BLaER1 (cell line): ENCODE results near the gene LRRC26.
"Not testable (repeated sequence)": the region's sequence is repeated elsewhere in the genome, so short reads cannot be mapped to it uniquely, and the experiment has no call there.

Source experiments
- H3K27ac ChIP-seq: shearing (Covaris generic); formaldehyde crosslinking; 2 replicates; pipeline ENCODE4 v1.8.1; 2022
- H3K27me3 ChIP-seq: shearing (Covaris generic); formaldehyde crosslinking; 2 replicates; pipeline ENCODE4 v1.8.1; 2022
- H3K36me3 ChIP-seq: shearing (Covaris generic); formaldehyde crosslinking; 2 replicates; pipeline ENCODE4 v1.8.1; 2022
- H3K4me1 ChIP-seq: shearing (Covaris generic); formaldehyde crosslinking; 2 replicates; pipeline ENCODE4 v1.8.1; 2022
- H3K4me2 ChIP-seq: shearing (Covaris generic); formaldehyde crosslinking; 2 replicates; pipeline ENCODE4 v1.8.1; 2022
- H3K4me3 ChIP-seq: shearing (Covaris generic); formaldehyde crosslinking; 2 replicates; pipeline ENCODE4 v1.8.1; 2022
- H3K9ac ChIP-seq: shearing (Covaris generic); formaldehyde crosslinking; 2 replicates; pipeline ENCODE4 v1.8.1; 2022
- H3K9me3 ChIP-seq: shearing (Covaris generic); formaldehyde crosslinking; 2 replicates; pipeline ENCODE4 v1.8.1; 2022
- H4K20me1 ChIP-seq: shearing (Covaris generic); formaldehyde crosslinking; 2 replicates; pipeline ENCODE4 v1.8.1; 2022
- Cebpa-rat ChIP-seq: shearing (Covaris generic); IDR thresholded peaks from 2 replicates; pipeline ENCODE4 v1.8.1; 2022

The LRRC26 gene

DNA sequence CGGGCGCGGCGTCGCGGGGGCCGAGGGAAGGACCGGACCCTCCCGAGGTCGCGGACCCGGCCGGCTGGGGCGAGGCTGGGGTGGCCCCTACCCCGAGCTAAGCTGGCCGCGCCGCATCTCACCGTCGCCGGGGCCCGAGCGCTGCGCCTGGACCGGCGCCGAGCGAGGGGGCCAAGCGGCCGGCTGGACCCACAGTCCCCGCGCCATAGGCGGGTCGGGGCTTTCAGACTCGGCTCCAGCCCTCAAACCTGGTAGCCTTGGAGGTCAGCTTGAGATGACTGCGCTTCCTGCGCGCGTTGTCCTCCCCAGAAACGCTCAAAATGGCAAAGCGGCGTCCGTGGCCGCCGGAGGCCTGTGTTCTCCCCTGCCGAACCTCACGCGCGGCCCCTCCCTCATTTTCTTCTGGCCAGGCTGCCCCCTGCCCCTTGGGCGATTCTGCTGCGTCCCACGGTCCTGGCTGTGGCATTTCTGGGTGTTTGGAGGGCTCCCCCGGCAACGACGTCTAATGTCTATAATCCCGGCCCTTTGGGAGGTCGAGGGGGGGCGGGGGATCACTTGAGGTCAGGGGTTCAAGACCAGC is 39.6 kb downstream of the LRRC26 start:
- no peaks in the 10 kb centered on the region for H3K36me3 ChIP-seq
- H3K9ac ChIP-seq: peak overlapping the region; percentile 89
- H3K4me1 ChIP-seq: peaks cover 51% of the 10 kb centered on the region
- no peaks in the 10 kb centered on the region for H4K20me1 ChIP-seq
- H3K27me3 ChIP-seq: peaks cover 12% of the 10 kb centered on the region; the same call in 1 of the 2 replicates
- H3K4me3 ChIP-seq: peak overlapping the region; percentile 82
- peak overlapping the region; percentile 91 for H3K4me2 ChIP-seq
- H3K9me3 ChIP-seq: no peaks in the 10 kb centered on the region
- no peak for TF ChIP-seq Cebpa-rat
- peak overlapping the region; percentile 92 for H3K27ac ChIP-seq

DNA sequence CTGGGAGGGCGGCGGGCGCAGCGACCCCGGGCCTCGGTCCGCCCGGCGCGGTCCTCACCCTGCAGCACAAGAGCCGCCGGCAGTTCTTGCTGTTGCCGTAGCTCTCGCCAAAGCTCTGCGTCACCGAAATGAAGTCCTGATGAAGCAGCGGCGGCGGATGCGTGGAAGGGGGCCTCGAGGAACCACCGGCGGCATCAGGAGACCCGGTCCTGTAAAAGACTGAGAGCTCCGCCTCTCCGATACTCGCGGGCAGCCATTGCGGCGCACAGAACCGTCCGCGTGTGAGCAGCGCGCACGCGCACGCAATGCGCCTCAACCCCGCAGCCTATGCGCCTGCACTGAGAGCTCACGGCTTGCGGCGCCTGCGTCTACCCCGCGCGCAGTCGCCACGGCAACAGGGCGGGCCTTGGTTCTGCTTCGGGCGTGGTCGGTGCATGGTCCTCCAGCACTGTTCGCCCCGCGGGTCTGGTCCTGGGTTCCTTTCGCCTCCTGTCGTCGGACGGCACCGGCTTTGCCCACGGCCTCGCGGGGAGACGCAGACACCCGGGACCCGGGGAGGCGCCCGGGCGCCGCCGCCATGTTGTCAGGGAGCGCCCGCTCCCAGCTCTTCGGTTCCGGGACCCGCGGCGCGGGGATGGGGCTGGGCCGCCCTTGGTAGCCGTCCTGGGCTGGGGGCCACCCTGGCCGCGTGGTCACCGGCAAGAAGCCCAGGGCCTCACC is 40.2 kb downstream of the LRRC26 start:
- TF ChIP-seq Cebpa-rat: no peak
- Histone ChIP-seq H3K27me3 (peaks cover 6% of the 10 kb centered on the region; the same call in 1 of the 2 replicates), H3K4me2 (peak overlapping the region; percentile 91), H3K4me3 (peak overlapping the region; percentile 82), H4K20me1 (no peaks in the 10 kb centered on the region), H3K9me3 (no peaks in the 10 kb centered on the region), H3K4me1 (peaks cover 57% of the 10 kb centered on the region), H3K27ac (peak overlapping the region; percentile 92), H3K9ac (peak overlapping the region; percentile 89), H3K36me3 (no peaks in the 10 kb centered on the region)

DNA sequence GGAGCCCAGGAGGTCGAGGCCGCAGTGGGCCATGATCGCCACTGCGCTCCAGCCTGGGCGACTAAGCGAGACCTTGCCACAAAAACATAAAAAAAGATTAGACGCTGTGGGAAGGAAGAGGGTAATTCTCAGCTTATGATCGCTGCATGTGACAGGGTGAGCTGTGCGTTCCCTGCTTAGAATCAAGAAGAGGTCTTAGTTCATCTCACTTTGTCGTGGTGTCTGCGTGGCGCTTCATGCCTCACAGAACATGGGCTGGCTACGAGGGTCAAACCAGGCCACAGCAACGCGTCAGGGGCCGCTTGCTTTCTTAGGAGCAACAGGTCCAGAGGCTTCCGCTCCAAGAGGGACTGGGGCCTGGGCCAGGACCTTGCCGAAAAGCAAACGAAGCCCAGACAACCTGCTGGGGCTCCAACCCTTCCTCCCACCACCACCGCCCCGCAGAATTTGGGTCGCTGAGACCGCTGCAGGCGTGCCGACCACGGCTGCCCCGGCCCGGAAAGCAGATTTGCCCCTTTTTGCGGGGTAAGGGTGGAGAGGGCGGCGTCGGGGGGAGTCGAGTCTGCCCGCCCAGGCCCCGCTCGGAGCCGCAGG is 40.9 kb downstream of the LRRC26 start:
- Histone ChIP-seq H3K27ac (peak overlapping the region; percentile 92), H3K27me3 (no peaks in the 10 kb centered on the region; the same call in 1 of the 2 replicates), H3K9ac (peak overlapping the region; percentile 89), H3K4me2 (peak overlapping the region; percentile 91), H4K20me1 (no peaks in the 10 kb centered on the region), H3K36me3 (no peaks in the 10 kb centered on the region), H3K9me3 (no peaks in the 10 kb centered on the region), H3K4me3 (peak overlapping the region; percentile 82), H3K4me1 (peaks cover 64% of the 10 kb centered on the region)
- no peak for TF ChIP-seq Cebpa-rat

DNA sequence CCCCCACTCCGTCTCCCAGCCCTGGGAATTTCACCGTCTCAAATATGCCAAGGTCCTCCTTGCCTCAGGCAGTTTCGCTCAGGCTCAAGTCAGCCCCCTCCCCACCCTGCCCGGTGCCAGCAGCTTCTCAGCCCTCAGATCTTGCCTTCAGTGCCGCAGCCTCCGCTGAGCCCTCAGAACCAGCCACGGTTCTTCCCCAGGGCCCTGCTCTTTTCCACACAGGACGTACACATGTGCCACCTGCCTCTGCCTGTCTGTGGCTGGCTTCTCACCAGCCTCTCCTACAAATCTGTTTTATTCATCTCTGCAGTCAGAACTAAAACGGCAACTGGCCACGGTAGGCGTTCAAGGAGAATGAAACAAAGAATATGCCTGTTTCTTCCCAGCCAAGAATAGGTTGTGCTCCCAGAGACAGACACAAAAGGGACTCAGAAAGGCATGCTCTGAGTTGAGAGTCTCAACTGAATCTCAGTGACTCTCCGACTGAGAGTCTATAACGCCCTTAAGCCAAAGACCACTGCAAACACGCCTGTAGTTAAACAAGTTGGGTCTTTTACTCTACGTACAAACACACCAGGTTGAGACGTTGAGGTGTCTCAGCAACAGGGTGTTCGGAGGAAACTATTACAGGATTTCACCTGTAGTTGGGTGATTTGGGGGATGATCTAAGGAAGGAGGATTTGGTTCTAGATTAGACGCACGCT is 41.5 kb downstream of the LRRC26 start:
- Histone ChIP-seq H3K9me3 (no peaks in the 10 kb centered on the region), H3K27ac (peak overlapping the region; percentile 92), H3K36me3 (no peaks in the 10 kb centered on the region), H3K4me3 (peak overlapping the region; percentile 82), H3K27me3 (no peaks in the 10 kb centered on the region; the same call in 1 of the 2 replicates), H3K4me1 (peaks cover 71% of the 10 kb centered on the region), H3K4me2 (peak overlapping the region; percentile 91), H4K20me1 (no peaks in the 10 kb centered on the region), H3K9ac (peak overlapping the region; percentile 89)
- TF ChIP-seq Cebpa-rat: no peak

DNA sequence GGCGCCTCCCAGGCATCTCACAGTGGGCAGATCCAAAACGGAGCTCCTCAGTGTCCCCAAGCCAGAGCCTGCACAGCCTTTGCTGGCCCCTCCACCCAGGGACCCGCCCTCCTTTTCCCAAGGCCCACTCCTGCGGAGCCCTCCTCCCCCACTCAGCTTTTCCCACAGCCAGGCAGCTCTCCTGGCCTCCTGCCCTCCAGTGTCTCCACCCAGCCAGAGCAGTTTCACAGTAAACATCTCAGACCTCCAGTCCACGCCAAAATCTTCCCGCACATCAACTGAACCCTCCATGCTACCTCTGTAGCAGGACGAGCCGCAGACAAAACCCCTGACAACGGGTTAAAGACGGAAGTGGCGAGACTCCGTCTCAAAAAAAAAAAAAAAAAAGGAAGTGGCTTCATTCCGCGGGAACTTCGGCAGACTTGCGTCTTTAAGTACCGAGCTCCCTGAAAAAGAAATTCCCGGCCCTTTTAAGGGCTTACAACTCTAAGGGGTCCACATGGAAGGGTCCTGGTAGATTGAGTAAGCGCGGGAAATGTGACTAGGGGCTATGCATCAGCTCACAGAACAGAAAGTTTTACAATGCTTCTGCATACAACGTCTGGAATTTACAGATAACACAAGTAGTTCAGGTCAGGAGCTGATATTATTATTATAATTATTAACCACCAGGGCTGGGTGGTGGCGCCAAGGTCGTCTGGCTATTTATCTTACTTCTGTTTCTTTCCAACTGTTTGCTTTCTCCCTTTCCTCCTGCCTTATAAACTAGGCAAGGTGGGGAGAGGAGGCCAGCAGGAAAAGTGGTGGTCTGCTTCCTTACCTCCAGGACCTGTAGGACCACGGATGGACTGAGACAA is 42.3 kb downstream of the LRRC26 start:
- no peaks in the 10 kb centered on the region for H3K9me3 ChIP-seq
- peak overlapping the region; percentile 91 for H3K4me2 ChIP-seq
- peaks cover 78% of the 10 kb centered on the region for H3K4me1 ChIP-seq
- H3K27me3 ChIP-seq: no peaks in the 10 kb centered on the region
- peak overlapping the region; percentile 89 for H3K9ac ChIP-seq
- H3K36me3 ChIP-seq: no peaks in the 10 kb centered on the region
- H4K20me1 ChIP-seq: no peaks in the 10 kb centered on the region
- peak overlapping the region; percentile 82 for H3K4me3 ChIP-seq
- TF ChIP-seq Cebpa-rat: no peak
- H3K27ac ChIP-seq: peak overlapping the region; percentile 92

DNA sequence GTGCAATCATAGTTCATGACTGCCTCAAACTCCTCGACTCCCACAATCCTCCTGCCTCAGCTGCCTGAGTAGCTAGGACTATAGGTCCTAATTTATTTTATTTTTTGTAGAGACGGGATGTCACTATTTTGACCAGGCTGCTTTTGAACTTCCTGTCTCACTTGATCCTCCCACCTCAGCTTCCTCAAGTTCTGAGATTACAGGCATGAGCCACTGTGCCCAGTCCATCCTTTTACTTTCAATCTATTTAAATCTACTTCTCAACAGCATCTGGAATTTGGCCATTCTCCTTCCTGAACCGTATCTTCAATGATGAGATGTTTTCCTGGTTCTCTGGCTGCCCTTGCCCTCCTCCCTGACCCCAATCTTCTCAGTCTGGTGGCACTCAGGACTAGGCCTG is 43.1 kb downstream of the LRRC26 start:
- Histone ChIP-seq H3K27ac (peak overlapping the region; percentile 92), H3K4me3 (peak overlapping the region; percentile 82), H3K9me3 (no peaks in the 10 kb centered on the region), H3K27me3 (no peaks in the 10 kb centered on the region), H3K4me2 (peak overlapping the region; percentile 91), H4K20me1 (no peaks in the 10 kb centered on the region), H3K36me3 (no peaks in the 10 kb centered on the region), H3K9ac (peak overlapping the region; percentile 89), H3K4me1 (peaks cover 84% of the 10 kb centered on the region)
- TF ChIP-seq Cebpa-rat: no peak

DNA sequence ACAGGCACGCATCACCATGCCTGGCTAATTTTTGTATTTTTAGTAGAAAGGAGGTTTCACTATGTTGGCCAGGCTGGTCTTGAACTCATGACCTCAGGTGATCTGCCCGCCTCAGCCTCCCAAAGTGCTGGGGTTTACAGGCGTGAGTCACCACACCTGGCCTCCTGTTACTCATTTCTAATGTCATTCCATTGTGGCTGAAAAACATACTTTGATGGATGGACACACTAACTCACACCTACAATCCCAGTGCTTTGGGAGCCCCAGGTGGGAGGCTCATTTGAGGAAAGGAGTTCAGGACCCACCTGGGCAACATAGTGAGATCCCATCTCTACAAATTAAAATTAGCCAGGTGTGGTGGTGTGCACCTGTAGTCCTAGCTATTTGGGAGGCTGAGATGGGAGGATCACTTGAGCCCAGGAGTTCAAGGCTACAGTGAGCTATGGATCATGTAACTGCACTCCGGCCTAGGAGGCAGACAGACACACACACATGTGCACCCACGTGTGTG is 45.8 kb downstream of the LRRC26 start:
- peak overlapping the region; percentile 90 for H3K4me2 ChIP-seq
- peaks cover 93% of the 10 kb centered on the region for H3K4me1 ChIP-seq
- not testable (repeated sequence) for H3K27me3 ChIP-seq, H3K36me3 ChIP-seq, H3K9ac ChIP-seq, H3K9me3 ChIP-seq, H3K4me3 ChIP-seq, H4K20me1 ChIP-seq
- H3K27ac ChIP-seq: peak overlapping the region; percentile 62

DNA sequence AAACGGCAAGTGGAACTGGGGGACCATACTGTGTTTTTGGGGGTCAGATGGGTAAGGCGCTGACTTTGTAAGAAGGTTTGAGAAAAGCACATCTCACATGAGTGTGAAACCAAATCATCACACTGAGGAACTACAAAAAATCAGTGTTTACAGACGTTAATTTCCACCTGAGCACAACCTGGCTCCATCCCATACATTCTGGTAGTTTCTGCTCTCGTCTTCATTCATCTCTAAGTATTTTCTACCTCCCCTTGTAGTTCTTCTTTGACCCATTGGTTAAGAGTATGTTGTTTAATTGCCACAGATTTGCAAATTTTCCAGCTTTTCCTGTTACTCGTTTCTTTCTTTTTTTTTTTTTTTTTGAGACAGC is 46.4 kb downstream of the LRRC26 start:
- Histone ChIP-seq H3K27me3 (no peaks in the 10 kb centered on the region), H3K4me1 (peaks cover 95% of the 10 kb centered on the region), H3K9ac (0 out of 2 replicates have a peak overlapping the region, but pooled peaks have one; percentile 18), H3K27ac (peak overlapping the region; percentile 62), H3K9me3 (no peaks in the 10 kb centered on the region), H4K20me1 (no peaks in the 10 kb centered on the region), H3K4me2 (peak overlapping the region; percentile 90), H3K4me3 (no peak overlapping the region), H3K36me3 (no peaks in the 10 kb centered on the region)
- TF ChIP-seq Cebpa-rat: no peak
